ENCODE results near the gene HEXIM2.

DNA sequence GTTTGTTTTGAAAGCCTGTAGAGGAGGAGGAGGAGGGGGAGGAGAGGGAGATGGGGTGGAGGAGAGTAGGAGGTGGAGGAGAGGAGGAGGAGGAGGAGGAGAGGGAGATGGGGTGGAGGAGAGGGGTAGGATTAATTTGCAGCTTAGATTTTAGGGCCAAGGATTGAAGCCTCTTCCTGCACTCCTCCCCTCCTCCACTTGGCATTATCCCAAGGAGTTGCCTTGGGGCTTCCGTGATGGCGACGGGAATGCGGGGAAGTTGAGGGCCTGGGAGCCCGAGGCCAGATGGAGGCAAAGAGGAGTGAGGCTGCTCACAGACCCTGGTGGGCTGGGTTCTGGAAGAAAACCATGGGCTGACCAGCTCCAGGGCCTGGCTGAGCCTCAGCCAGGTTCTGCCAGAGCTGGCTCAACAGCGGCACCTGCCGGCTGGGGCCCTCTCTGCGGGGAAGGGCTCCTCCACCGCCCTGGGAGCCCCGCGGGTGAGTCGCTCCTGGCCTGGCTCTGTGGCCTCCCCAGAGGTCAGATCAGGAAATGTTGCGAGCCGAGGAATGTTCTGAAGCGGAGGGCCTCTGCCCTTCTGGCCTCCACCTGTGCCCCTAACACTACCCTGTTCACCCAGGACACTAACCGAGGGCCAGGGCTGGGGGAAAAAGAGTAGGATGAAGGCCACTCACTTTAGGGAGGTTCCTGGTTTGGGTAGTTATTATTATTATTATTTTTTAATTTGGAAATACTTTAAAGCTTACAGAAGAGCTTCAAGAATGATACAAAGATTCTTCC, 36.1 kb downstream of the HEXIM2 start:
- no peak for TF ChIP-seq POLR2AphosphoS5 (IDR thresholded peaks at IDR 0.05; ENCODE audit: low read depth, low read length)
- no peak for TF ChIP-seq POLR2A (IDR thresholded peaks at IDR 0.05; ENCODE audit: low read depth, low read length)
- no peak for TF ChIP-seq TAF1 (IDR thresholded peaks at IDR 0.05; ENCODE audit: low read depth, low read length)
- no peak for TF ChIP-seq SPI1 (IDR thresholded peaks at IDR 0.05; ENCODE audit: low read depth, low read length)
- peak; percentile 22 for TF ChIP-seq PAX5 (IDR thresholded peaks at IDR 0.05; ENCODE audit: insufficient read depth, low read length, severe bottlenecking)
